ENCODE data around the gene RAI1. TPM values are rescaled to one million over a fixed set of nuclear protein-coding genes. Genes with fewer than 3 reads are reported as not detected.

The RAI1 gene
- total and polyA plus RNA-seq, 5 experiments from 2014 or later = 1.5 to 35.2 (median 4.0) TPM

- Mint-ChIP-seq H3K27me3 (no peaks in the 10 kb centered on the region), H3K36me3 (peaks cover 0 to 14% (median 0%) of the 10 kb centered on the region in 3 donors), H3K4me1 (peaks cover 43 to 72% (median 58%) of the 10 kb centered on the region in 4 donors), H3K27ac (peak overlapping the region; percentile 57 to 94 (median 86)), H3K4me3 (peak overlapping the region in 8 of 10 donors; percentile 4 to 71 (median 48)), H3K9me3 (no peaks in the 10 kb centered on the region)
- ATAC-seq = no peak
- no peak for DNase-seq
- POLR2A ChIA-PET = interaction anchor here (0.7 to 1.6 kb wide), 4 partner anchors 9 to 21 kb away, joined by 3 to 12 read pairs (median 4); no protein-coding TSS in a partner anchor
These were observed 55.2 kb downstream of the RAI1 start for GRCh38 chr17:17736205-17737183.

- Mint-ChIP-seq H3K9me3 (no peaks in the 10 kb centered on the region), H3K27me3 (no peaks in the 10 kb centered on the region), H3K4me1 (peaks cover 38 to 67% (median 60%) of the 10 kb centered on the region in 4 donors), H3K27ac (peak overlapping the region; percentile 80 to 94 (median 91)), H3K36me3 (peaks cover 0 to 7% (median 0%) of the 10 kb centered on the region in 3 donors), H3K4me3 (peak overlapping the region; percentile 10 to 74 (median 56))
- POLR2A ChIA-PET = interaction anchor here (0.5 to 4.3 kb wide), 10 partner anchors 10 to 335 kb away, joined by 3 to 52 read pairs (median 3); no protein-coding TSS in a partner anchor
- peak; percentile 64 to 72 for ATAC-seq
- peak in 2 of 10 donors; percentile 31 to 34 for DNase-seq
These were observed 57.0 kb downstream of the RAI1 start for GRCh38 chr17:17737961-17738894.

- Mint-ChIP-seq H3K9me3 (no peaks in the 10 kb centered on the region), H3K27me3 (no peaks in the 10 kb centered on the region), H3K36me3 (peaks cover 0 to 7% (median 0%) of the 10 kb centered on the region in 3 donors), H3K4me3 (peak overlapping the region in 9 of 10 donors; percentile 1 to 74 (median 62)), H3K27ac (peak overlapping the region; percentile 80 to 94 (median 90)), H3K4me1 (peaks cover 34 to 67% (median 58%) of the 10 kb centered on the region in 4 donors)
- DNase-seq = no peak
- no peak for ATAC-seq
- POLR2A ChIA-PET = interaction anchor here (0.9 to 4.3 kb wide), 5 partner anchors 10 to 97 kb away, joined by 3 to 52 read pairs (median 3); no protein-coding TSS in a partner anchor
These were observed 57.6 kb downstream of the RAI1 start for GRCh38 chr17:17738901-17739300.

- Mint-ChIP-seq H3K4me1 (peaks cover 33 to 72% (median 56%) of the 10 kb centered on the region in 4 donors), H3K27me3 (no peaks in the 10 kb centered on the region), H3K36me3 (peaks cover 0 to 7% (median 0%) of the 10 kb centered on the region in 3 donors), H3K9me3 (no peaks in the 10 kb centered on the region), H3K27ac (peak overlapping the region in 9 of 10 donors; percentile 84 to 94 (median 91)), H3K4me3 (peak overlapping the region in 7 of 10 donors; percentile 17 to 74 (median 62))
- DNase-seq = no peak
- ATAC-seq = no peak
- POLR2A ChIA-PET = interaction anchor here (0.9 to 4.3 kb wide), 7 partner anchors 11 to 97 kb away, joined by 3 to 52 read pairs (median 4); no protein-coding TSS in a partner anchor
These were observed 58.3 kb downstream of the RAI1 start for GRCh38 chr17:17739388-17740066.

- ATAC-seq (peak; percentile 60 to 77), DNase-seq (peak in 7 of 10 donors; percentile 38 to 84 (median 61))
- no peaks in the 10 kb centered on the region for H3K27me3 Mint-ChIP-seq
- peaks cover 36 to 72% (median 54%) of the 10 kb centered on the region in 4 donors for H3K4me1 Mint-ChIP-seq
- peaks cover 0 to 7% (median 0%) of the 10 kb centered on the region in 3 donors for H3K36me3 Mint-ChIP-seq
- peak overlapping the region in 9 of 10 donors; percentile 40 to 80 (median 70) for H3K4me3 Mint-ChIP-seq
- peak overlapping the region; percentile 70 to 97 (median 94) for H3K27ac Mint-ChIP-seq
- no peaks in the 10 kb centered on the region for H3K9me3 Mint-ChIP-seq
- POLR2A ChIA-PET = interaction anchor here (0.6 to 4.3 kb wide), 8 partner anchors 9 to 120 kb away, joined by 3 to 52 read pairs (median 4); no protein-coding TSS in a partner anchor
These were observed 59.5 kb downstream of the RAI1 start for GRCh38 chr17:17740615-17741348.

GRCh38 chr17:17741349-17742023 is 60.2 kb downstream of the RAI1 start:
- no peak for ATAC-seq
- Mint-ChIP-seq H3K4me3 (peak overlapping the region in 7 of 10 donors; percentile 56 to 80 (median 70)), H3K27me3 (no peaks in the 10 kb centered on the region), H3K4me1 (peaks cover 29 to 65% (median 47%) of the 10 kb centered on the region in 4 donors), H3K27ac (peak overlapping the region in 9 of 10 donors; percentile 70 to 97 (median 94)), H3K36me3 (peaks cover 0 to 5% (median 0%) of the 10 kb centered on the region in 3 donors), H3K9me3 (no peaks in the 10 kb centered on the region)
- POLR2A ChIA-PET = interaction anchor here (0.8 to 4.3 kb wide), 3 partner anchors 9 to 96 kb away, joined by 3 to 52 read pairs (median 3); no protein-coding TSS in a partner anchor
- DNase-seq = no peak

GRCh38 chr17:17742133-17742621 is 60.9 kb downstream of the RAI1 start:
- Mint-ChIP-seq H3K27ac (peak overlapping the region in 5 of 10 donors; percentile 22 to 97 (median 41)), H3K9me3 (no peaks in the 10 kb centered on the region), H3K4me1 (peaks cover 24 to 63% (median 42%) of the 10 kb centered on the region in 4 donors), H3K27me3 (no peaks in the 10 kb centered on the region), H3K4me3 (no peak overlapping the region), H3K36me3 (no peaks in the 10 kb centered on the region)
- DNase-seq = no peak
- ATAC-seq = no peak
- POLR2A ChIA-PET = interaction anchor here (4.3 kb wide), 1 partner anchor 8 kb away, joined by 52 read pairs; no protein-coding TSS in a partner anchor

GRCh38 chr17:17742688-17743390 is 61.6 kb downstream of the RAI1 start:
- peaks cover 21 to 63% (median 40%) of the 10 kb centered on the region in 4 donors for H3K4me1 Mint-ChIP-seq
- H3K27me3 Mint-ChIP-seq = no peaks in the 10 kb centered on the region
- ATAC-seq (no peak), DNase-seq (no peak)
- POLR2A ChIA-PET = no interaction called here
- H3K4me3 Mint-ChIP-seq = no peak overlapping the region
- H3K9me3 Mint-ChIP-seq = no peaks in the 10 kb centered on the region
- no peaks in the 10 kb centered on the region for H3K36me3 Mint-ChIP-seq
- H3K27ac Mint-ChIP-seq = peak overlapping the region in 4 of 10 donors; percentile 5 to 72 (median 42)

GRCh38 chr17:17743391-17744112 is 62.3 kb downstream of the RAI1 start:
- no peaks in the 10 kb centered on the region for H3K36me3 Mint-ChIP-seq
- ATAC-seq (no peak), DNase-seq (no peak)
- POLR2A ChIA-PET = no interaction called here
- peak overlapping the region in 3 of 10 donors; percentile 40 to 72 (median 72) for H3K27ac Mint-ChIP-seq
- H3K4me1 Mint-ChIP-seq = peaks cover 26 to 65% (median 42%) of the 10 kb centered on the region in 4 donors
- H3K27me3 Mint-ChIP-seq = no peaks in the 10 kb centered on the region
- H3K4me3 Mint-ChIP-seq = no peak overlapping the region
- H3K9me3 Mint-ChIP-seq = no peaks in the 10 kb centered on the region

Data from naive thymus-derived CD8-positive, alpha-beta T cell (primary cell).